Epidermal melanocyte (primary cell): ENCODE measurements around the gene SCUBE1.

Source experiments
- DNase-seq: peaks from one replicate; pipeline ENCODE4 v3.0.0; 2011; ENCODE audit warnings: low spot score; ENCODE audit not compliant: insufficient read length

SCUBE1 gene

GRCh38 chr22:43329061-43329460 lies 14.1 kb downstream of the SCUBE1 start:
- DNase-seq: no peak

- DNase-seq: no peak
Observed at GRCh38 chr22:43327157-43327438, 16.1 kb downstream of the SCUBE1 start.

- DNase-seq: no peak
Observed at GRCh38 chr22:43326331-43327156, 16.6 kb downstream of the SCUBE1 start.

- DNase-seq: no peak
Observed at GRCh38 chr22:43325176-43325575, 18.0 kb downstream of the SCUBE1 start.

- no peak for DNase-seq
Observed at GRCh38 chr22:43320943-43321900, 21.9 kb downstream of the SCUBE1 start.

- DNase-seq: no peak
Observed at GRCh38 chr22:43319661-43320486, 23.3 kb downstream of the SCUBE1 start.

GRCh38 chr22:43317239-43317638 lies 25.9 kb downstream of the SCUBE1 start:
- no peak for DNase-seq

GRCh38 chr22:43315687-43316217 lies 27.4 kb downstream of the SCUBE1 start:
- DNase-seq: no peak

- no peak for DNase-seq
Observed at GRCh38 chr22:43314611-43315010, 28.6 kb downstream of the SCUBE1 start.

- no peak for DNase-seq
Observed at GRCh38 chr22:43313890-43314474, 29.2 kb downstream of the SCUBE1 start.

GRCh38 chr22:43313244-43313889 lies 29.8 kb downstream of the SCUBE1 start:
- DNase-seq: no peak

GRCh38 chr22:43312608-43313007 lies 30.6 kb downstream of the SCUBE1 start:
- DNase-seq: no peak

- DNase-seq: no peak
Observed at GRCh38 chr22:43310798-43311197, 32.4 kb downstream of the SCUBE1 start.

GRCh38 chr22:43310311-43310710 lies 32.9 kb downstream of the SCUBE1 start:
- no peak for DNase-seq

- no peak for DNase-seq
Observed at GRCh38 chr22:43308836-43309235, 34.3 kb downstream of the SCUBE1 start.

- DNase-seq: no peak
Observed at GRCh38 chr22:43308060-43308830, 34.9 kb downstream of the SCUBE1 start.

GRCh38 chr22:43305806-43306205 lies 37.4 kb downstream of the SCUBE1 start:
- DNase-seq: no peak

GRCh38 chr22:43304831-43305590 lies 38.2 kb downstream of the SCUBE1 start:
- no peak for DNase-seq

- no peak for DNase-seq
Observed at GRCh38 chr22:43303751-43304150, 39.4 kb downstream of the SCUBE1 start.
